Smooth muscle cell (in vitro differentiated cells): ENCODE measurements around the gene HBEGF. TPM values are rescaled to one million over a fixed set of nuclear protein-coding genes. Genes with fewer than 3 reads are reported as not detected.

Source experiments
- DNase-seq: peaks from one replicate; lab custom pipeline; 2025; ENCODE audit not compliant: unreplicated experiment; lab: John Stamatoyannopoulos, UW
- H2AFZ ChIP-seq: fragments of 200-600 bp; sonication (generic); 2 replicates; pipeline ENCODE4 v1.6.0; 2016; ENCODE audit warnings: antibody characterized with exemption, low read depth, mild to moderate bottlenecking
- H3F3A ChIP-seq: fragments of 200-600 bp; sonication (generic); 2 replicates; pipeline ENCODE4 v1.6.0; 2017; ENCODE audit warnings: antibody characterized with exemption, low read depth
- H3K27ac ChIP-seq: fragments of 200-600 bp; sonication (generic); 2 replicates; pipeline ENCODE4 v1.5.1; 2016; ENCODE audit warnings: low read depth, mild to moderate bottlenecking
- H3K27me3 ChIP-seq: fragments of 200-600 bp; sonication (generic); 2 replicates; pipeline ENCODE4 v1.6.1; 2016; ENCODE audit warnings: low read depth, mild to moderate bottlenecking
- H3K36me3 ChIP-seq: fragments of 200-600 bp; sonication (generic); 2 replicates; pipeline ENCODE4 v1.5.1; 2016; ENCODE audit warnings: low read depth
- H3K4me1 ChIP-seq: fragments of 200-600 bp; sonication (generic); 2 replicates; pipeline ENCODE4 v1.5.1; 2016; ENCODE audit warnings: low read depth
- H3K4me2 ChIP-seq: fragments of 200-600 bp; sonication (generic); 2 replicates; pipeline ENCODE4 v1.6.0; 2016; ENCODE audit warnings: mild to moderate bottlenecking
- H3K4me3 ChIP-seq: fragments of 200-600 bp; sonication (generic); 2 replicates; pipeline ENCODE4 v1.5.1; 2016; ENCODE audit warnings: mild to moderate bottlenecking
- H3K79me2 ChIP-seq: fragments of 200-600 bp; sonication (generic); 2 replicates; pipeline ENCODE4 v1.6.0; 2016; ENCODE audit warnings: low read depth, mild to moderate bottlenecking
- H3K9ac ChIP-seq: fragments of 200-600 bp; sonication (generic); 2 replicates; pipeline ENCODE4 v1.6.0; 2016; ENCODE audit warnings: low read depth
- H3K9me3 ChIP-seq: fragments of 200-600 bp; sonication (generic); replicated peaks from 2 replicates; pipeline ENCODE4 v1.5.1; 2016; ENCODE audit warnings: low read depth
- H4K20me1 ChIP-seq: fragments of 200-600 bp; sonication (generic); 2 replicates; pipeline ENCODE4 v1.6.0; 2016; ENCODE audit warnings: low read depth
- CTCF ChIP-seq: fragments of 200-600 bp; sonication (generic); IDR thresholded peaks from 2 replicates; pipeline ENCODE4 v1.5.1; 2017; ENCODE audit warnings: borderline replicate concordance, mild to moderate bottlenecking, antibody characterized with exemption; ENCODE audit not compliant: insufficient read depth, poor library complexity, severe bottlenecking
- WGBS: methylation state at CpG from one replicate; pipeline ENCODE4 v1.1.7; 2016; ENCODE audit warnings: low lambda C conversion rate; 5-methylcytosine and 5-hydroxymethylcytosine counted together
- polyA plus RNA-seq: library from polyadenylated mRNA; unstranded; fragments of >200 nt; fragmentation: Nextera tagmentation; extraction: Ambion mirVana; gene quantifications from 2 replicates; pipeline ENCODE4 v1.2.1, GENCODE V29; 2016
- total RNA-seq: library from RNA; depleted of rRNA; stranded (reverse); fragments of >200 nt; gene quantifications from 2 replicates; pipeline ENCODE4 v1.2.3, GENCODE V29; 2014

Gene HBEGF
- total and polyA plus RNA-seq, 2 experiments from 2014 or later, result 36.7 to 37.1 TPM

GRCh38 chr5:140309706-140310249 is 36.6 kb downstream of the HBEGF start:
- no peak for TF ChIP-seq CTCF
- Histone ChIP-seq H3K27me3 (no peaks in the 10 kb centered on the region), H3K9me3 (no peaks in the 10 kb centered on the region), H3K4me2 (peak overlapping the region; percentile 65), H3K9ac (no peak overlapping the region), H3K79me2 (no peaks in the 10 kb centered on the region), H3K4me1 (peaks cover 10% of the 10 kb centered on the region), H3K36me3 (no peaks in the 10 kb centered on the region), H2AFZ (peak overlapping the region; percentile 10), H3F3A (peaks cover 21% of the 10 kb centered on the region), H3K4me3 (no peak overlapping the region), H4K20me1 (no peaks in the 10 kb centered on the region), H3K27ac (peak overlapping the region; percentile 84)
- DNase-seq, result no peak
- WGBS, result 100% methylated on average over 3 of the region's 3 CpGs

GRCh38 chr5:140305471-140305870 is 40.9 kb downstream of the HBEGF start:
- Histone ChIP-seq H3K4me3 (no peak overlapping the region), H3K4me2 (no peak overlapping the region), H3F3A (peaks cover 11% of the 10 kb centered on the region), H2AFZ (no peak overlapping the region), H3K27ac (no peak overlapping the region), H3K79me2 (peaks cover 24% of the 10 kb centered on the region), H3K27me3 (no peaks in the 10 kb centered on the region), H3K9ac (no peak overlapping the region), H3K4me1 (peaks cover 24% of the 10 kb centered on the region), H4K20me1 (no peaks in the 10 kb centered on the region), H3K36me3 (no peaks in the 10 kb centered on the region), H3K9me3 (no peaks in the 10 kb centered on the region)
- WGBS, result 100% methylated on average over 1 of the region's 1 CpG
- no peak for TF ChIP-seq CTCF
- DNase-seq, result no peak

- Histone ChIP-seq H3F3A (no peaks in the 10 kb centered on the region), H3K4me1 (peaks cover 21% of the 10 kb centered on the region), H4K20me1 (no peaks in the 10 kb centered on the region), H3K9ac (no peak overlapping the region), H3K4me3 (peak overlapping the region; percentile 79), H2AFZ (no peak overlapping the region), H3K79me2 (peaks cover 38% of the 10 kb centered on the region), H3K9me3 (no peaks in the 10 kb centered on the region), H3K4me2 (peak overlapping the region; percentile 91), H3K27ac (peak overlapping the region; percentile 82), H3K27me3 (no peaks in the 10 kb centered on the region), H3K36me3 (no peaks in the 10 kb centered on the region)
- 90% methylated on average over 15 of the region's 15 CpGs for WGBS
- no peak for TF ChIP-seq CTCF
- no peak for DNase-seq
Measured at GRCh38 chr5:140303966-140304365, 42.4 kb downstream of the HBEGF start.
